SU-DHL-6 (cell line): ENCODE data around the gene LRFN2.

Experiments
- CTCF ChIP-seq: fragments of 200-600 bp; sonication (generic); IDR thresholded peaks from one replicate; pipeline ENCODE4 v1.5.1; 2017; ENCODE audit warnings: antibody characterized with exemption, mild to moderate bottlenecking, low read length, moderate library complexity; ENCODE audit not compliant: insufficient read depth, poor library complexity, severe bottlenecking
- EZH2phosphoT487 ChIP-seq: fragments of 200-600 bp; sonication (generic), shearing (Covaris generic); conservative IDR thresholded peaks from 2 replicates; pipeline ENCODE4 v1.6.1; 2018; ENCODE audit warnings: mild to moderate bottlenecking, antibody characterized with exemption, low read length, moderate library complexity, mixed read lengths

GRCh38 chr6:40379811-40380210 is 207.4 kb downstream of the LRFN2 start:
- TF ChIP-seq CTCF (no peak), EZH2phosphoT487 (no peak)
